Measurements from ENCODE around the gene VTI1A.
"Not testable (repeated sequence)": the region's sequence is repeated elsewhere in the genome, so short reads cannot be mapped to it uniquely, and the experiment has no call there.

VTI1A gene

DNA sequence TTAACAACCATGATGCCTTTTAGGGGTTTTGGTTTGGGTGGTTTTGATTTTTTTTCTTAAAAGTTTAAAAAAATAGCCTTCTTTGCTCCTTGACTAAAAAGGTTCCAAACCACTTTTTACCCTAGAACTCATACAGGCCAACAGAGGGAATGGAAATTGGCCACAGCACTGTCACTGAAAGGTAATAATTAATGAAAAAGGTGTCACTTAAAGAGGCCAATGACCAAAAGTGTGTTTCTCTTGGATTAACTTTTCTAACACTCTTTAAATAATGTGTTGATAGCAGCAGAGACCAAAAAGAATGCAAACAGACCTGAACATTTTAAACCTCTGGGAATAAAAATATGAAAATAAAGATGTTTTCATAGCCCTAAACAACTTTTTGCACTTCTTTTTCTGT is 282.0 kb downstream of the VTI1A start:
- CTCF ChIA-PET: interaction anchor here (1.0 kb wide), 2 partner anchors 8 kb away, joined by 3 read pairs; no protein-coding TSS in a partner anchor
- TF ChIP-seq, protein P1, sequence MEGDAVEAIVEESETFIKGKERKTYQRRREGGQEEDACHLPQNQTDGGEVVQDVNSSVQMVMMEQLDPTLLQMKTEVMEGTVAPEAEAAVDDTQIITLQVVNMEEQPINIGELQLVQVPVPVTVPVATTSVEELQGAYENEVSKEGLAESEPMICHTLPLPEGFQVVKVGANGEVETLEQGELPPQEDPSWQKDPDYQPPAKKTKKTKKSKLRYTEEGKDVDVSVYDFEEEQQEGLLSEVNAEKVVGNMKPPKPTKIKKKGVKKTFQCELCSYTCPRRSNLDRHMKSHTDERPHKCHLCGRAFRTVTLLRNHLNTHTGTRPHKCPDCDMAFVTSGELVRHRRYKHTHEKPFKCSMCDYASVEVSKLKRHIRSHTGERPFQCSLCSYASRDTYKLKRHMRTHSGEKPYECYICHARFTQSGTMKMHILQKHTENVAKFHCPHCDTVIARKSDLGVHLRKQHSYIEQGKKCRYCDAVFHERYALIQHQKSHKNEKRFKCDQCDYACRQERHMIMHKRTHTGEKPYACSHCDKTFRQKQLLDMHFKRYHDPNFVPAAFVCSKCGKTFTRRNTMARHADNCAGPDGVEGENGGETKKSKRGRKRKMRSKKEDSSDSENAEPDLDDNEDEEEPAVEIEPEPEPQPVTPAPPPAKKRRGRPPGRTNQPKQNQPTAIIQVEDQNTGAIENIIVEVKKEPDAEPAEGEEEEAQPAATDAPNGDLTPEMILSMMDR (IDR thresholded peaks at IDR 0.05; ENCODE audit: insufficient read depth, low read length, missing control alignments): no peak
- no peak overlapping the region for H3K4me3 ChIP-seq (ENCODE audit: low read depth, low read length)
- POLR2A ChIA-PET: no interaction called here
- DNase-seq (ENCODE audit: low read depth, low spot score): no peak

DNA sequence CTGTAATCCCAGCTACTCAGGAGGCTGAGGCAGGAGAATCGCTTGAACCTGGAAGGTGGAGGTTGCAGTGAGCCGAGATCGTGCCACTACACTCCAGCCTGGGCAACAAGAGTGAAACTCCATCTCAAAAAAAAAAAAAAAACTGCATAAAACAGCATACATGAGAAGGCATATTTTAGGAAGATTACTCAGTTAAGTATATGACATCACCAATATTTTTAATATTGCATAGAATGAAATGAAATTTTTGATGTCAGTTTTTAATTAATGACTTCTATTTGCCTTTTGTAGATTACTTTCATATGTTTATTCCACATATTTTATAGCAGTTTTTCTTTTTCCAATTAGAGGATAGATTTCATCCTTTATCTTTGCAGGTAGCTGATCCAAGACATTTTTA is 284.4 kb downstream of the VTI1A start:
- POLR2A ChIA-PET; H3K4me3 ChIP-seq (ENCODE audit: low read depth, low read length); DNase-seq (ENCODE audit: low read depth, low spot score): not testable (repeated sequence)
- CTCF ChIA-PET: interaction anchor here (0.7 to 3.4 kb wide), 2 partner anchors 10 to 654 kb away, joined by 3 to 16 read pairs; no protein-coding TSS in a partner anchor

DNA sequence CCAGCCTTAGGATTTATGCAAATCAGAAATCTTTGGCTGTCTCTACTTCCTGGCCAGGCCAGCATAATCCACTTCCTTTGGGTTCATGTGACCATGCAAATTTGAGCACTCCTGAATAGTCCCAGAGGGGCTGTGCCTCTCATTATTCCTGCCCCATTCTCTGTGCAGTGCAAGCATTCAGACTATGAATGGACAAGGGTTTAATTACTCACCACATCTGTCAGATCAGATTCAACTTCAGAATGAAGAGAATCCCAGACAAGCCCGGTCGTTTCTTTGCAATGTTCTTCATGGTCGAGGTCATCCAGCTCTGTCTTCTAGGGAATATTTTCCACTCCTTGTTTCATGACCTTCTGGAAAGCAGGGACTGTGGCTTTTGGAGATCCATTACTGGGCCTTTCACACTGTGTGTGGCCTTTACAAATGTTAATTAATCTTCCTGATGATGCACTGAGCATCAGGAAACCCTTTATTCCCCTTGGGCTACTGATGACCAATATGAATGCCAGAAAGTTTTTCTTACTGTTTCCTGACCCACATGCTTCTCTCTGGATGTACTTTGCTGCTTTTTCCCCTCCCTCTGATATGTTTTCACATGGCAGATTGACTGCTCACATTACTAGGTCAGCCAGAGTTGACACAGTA is 285.4 kb downstream of the VTI1A start:
- no peak for DNase-seq (ENCODE audit: low read depth, low spot score)
- POLR2A ChIA-PET: no interaction called here
- H3K4me3 ChIP-seq (ENCODE audit: low read depth, low read length): no peak overlapping the region

DNA sequence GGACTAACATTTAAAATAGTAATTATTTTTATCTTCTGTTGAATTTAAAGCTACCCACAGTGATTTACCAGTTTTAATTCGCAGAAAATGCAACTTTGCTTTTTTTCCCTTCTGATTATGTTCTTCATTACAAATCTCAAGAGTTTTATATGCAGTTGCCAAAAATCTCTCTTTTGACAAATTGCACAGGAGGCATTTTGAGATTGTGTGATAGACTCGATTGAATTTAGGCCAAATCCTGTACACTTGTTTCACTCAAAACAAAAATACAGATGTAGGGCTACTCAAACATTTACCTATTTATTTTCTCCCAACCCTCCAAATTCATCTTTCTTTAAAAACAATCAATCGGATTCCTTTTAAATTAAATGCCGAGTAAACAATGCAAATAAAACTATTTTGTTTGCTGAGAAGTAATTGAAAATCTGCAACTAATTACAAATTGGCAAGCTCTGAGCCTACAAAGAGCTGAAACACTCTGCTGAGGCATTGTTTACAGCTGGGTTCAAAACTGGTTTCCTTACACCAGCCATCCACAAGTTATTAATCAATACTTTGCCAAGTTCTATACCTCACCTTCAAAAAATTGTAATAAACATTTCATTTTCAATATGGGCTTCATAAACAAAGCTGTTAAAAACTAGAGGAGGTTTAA is 288.2 kb downstream of the VTI1A start:
- POLR2A ChIA-PET: no interaction called here
- no peak overlapping the region for H3K4me3 ChIP-seq (ENCODE audit: low read depth, low read length)
- no peak for DNase-seq (ENCODE audit: low read depth, low spot score)
- CTCF ChIA-PET: interaction anchor here (1.3 to 1.9 kb wide), 2 partner anchors 11 to 14 kb away, joined by 3 to 5 read pairs; no protein-coding TSS in a partner anchor
- TF ChIP-seq, protein P1 (IDR thresholded peaks at IDR 0.05; ENCODE audit: insufficient read depth, low read length, missing control alignments): no peak

More for the DNA sequence above, 285.4 kb downstream of the VTI1A start:
- TF ChIP-seq, protein P1 (IDR thresholded peaks at IDR 0.05; ENCODE audit: insufficient read depth, low read length, missing control alignments): no peak
- CTCF ChIA-PET: interaction anchor here (0.7 to 3.4 kb wide), 3 partner anchors 11 to 653 kb away, joined by 3 to 16 read pairs (median 4); no protein-coding TSS in a partner anchor

- ChIA-PET CTCF (interaction anchor here (1.4 to 2.3 kb wide), 3 partner anchors 17 to 36 kb away, joined by 3 to 9 read pairs (median 7); no protein-coding TSS in a partner anchor), POLR2A (no interaction called here)
- DNase-seq (ENCODE audit: low read depth, low spot score): no peak
- TF ChIP-seq, protein P1 (IDR thresholded peaks at IDR 0.05; ENCODE audit: insufficient read depth, low read length, missing control alignments): no peak
- no peak overlapping the region for H3K4me3 ChIP-seq (ENCODE audit: low read depth, low read length)
Observed at GRCh38 chr10:112738606-112739591, 291.9 kb downstream of the VTI1A start.

GRCh38 chr10:112739592-112740353 is 292.8 kb downstream of the VTI1A start:
- H3K4me3 ChIP-seq (ENCODE audit: low read depth, low read length): no peak overlapping the region
- CTCF ChIA-PET: interaction anchor here (1.4 to 2.3 kb wide), 2 partner anchors 18 to 35 kb away, joined by 3 to 7 read pairs; no protein-coding TSS in a partner anchor
- POLR2A ChIA-PET: no interaction called here
- TF ChIP-seq, protein P1 (IDR thresholded peaks at IDR 0.05; ENCODE audit: insufficient read depth, low read length, missing control alignments): no peak
- DNase-seq (ENCODE audit: low read depth, low spot score): no peak
